ENCODE results near the gene LCE1F.

LCE1F gene

DNA sequence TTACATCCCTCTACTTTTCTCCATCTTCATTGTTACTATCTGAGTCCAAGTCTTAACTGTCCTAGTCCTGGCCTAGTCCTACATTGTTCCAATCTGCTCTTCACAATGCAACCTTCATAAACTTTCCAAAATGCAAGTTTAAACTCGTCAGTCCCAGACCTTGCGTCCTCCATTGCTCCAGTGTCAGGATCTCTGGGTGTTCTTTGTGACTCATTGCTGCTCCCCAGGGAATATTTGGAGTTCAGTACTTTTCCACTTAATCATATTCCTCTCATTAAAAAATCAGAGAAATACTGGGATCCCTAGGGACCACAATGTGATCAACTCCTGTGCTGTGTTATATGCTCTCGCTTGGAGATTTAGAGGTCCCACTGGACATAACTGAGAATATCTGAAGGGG is 35.1 kb upstream of the LCE1F start:
- Histone ChIP-seq H3K4me1 (ENCODE audit: insufficient read depth, poor library complexity, severe bottlenecking) (peaks cover 44% of the 10 kb centered on the region), H3K4me3 (ENCODE audit: severe bottlenecking) (no peak overlapping the region), H3K36me3 (ENCODE audit: low read depth) (no peaks in the 10 kb centered on the region), H3K9me3 (ENCODE audit: severe bottlenecking) (no peaks in the 10 kb centered on the region), H3K27ac (ENCODE audit: poor library complexity, severe bottlenecking) (peak overlapping the region; percentile 44), H3K27me3 (ENCODE audit: insufficient read depth, poor library complexity, severe bottlenecking) (no peaks in the 10 kb centered on the region)
- ATAC-seq (ENCODE audit: low read depth), result peak; percentile 37; the same call in 1 of the 3 replicates
- TF ChIP-seq CTCF (IDR thresholded peaks at IDR 0.05; ENCODE audit: poor library complexity, severe bottlenecking), result no peak
- DNase-seq (ENCODE audit: low spot score), result no peak

DNA sequence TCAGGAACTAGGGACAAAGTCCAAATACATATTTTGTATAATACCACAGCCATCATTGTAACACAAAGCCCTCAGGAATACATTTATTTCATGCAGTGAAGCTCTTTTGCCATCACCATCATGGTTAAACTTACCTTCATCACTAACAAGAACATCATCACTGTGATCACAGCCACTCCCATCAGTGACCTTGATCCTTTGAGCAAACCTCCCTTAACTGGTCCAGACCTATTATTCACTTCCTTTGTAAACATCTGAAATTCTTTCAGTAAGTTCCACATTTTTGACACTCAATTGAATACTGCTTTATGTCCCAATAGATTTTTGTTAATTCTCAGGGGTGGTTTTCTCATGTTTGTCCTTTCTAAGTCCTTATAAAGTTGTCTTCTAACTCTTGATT is 33.3 kb upstream of the LCE1F start:
- Histone ChIP-seq H3K27ac (ENCODE audit: poor library complexity, severe bottlenecking) (peak overlapping the region; percentile 67), H3K27me3 (ENCODE audit: insufficient read depth, poor library complexity, severe bottlenecking) (no peaks in the 10 kb centered on the region), H3K4me3 (ENCODE audit: severe bottlenecking) (no peak overlapping the region), H3K4me1 (ENCODE audit: insufficient read depth, poor library complexity, severe bottlenecking) (peaks cover 53% of the 10 kb centered on the region), H3K9me3 (ENCODE audit: severe bottlenecking) (no peaks in the 10 kb centered on the region), H3K36me3 (ENCODE audit: low read depth) (no peaks in the 10 kb centered on the region)
- ATAC-seq (ENCODE audit: low read depth), result no peak
- no peak for DNase-seq (ENCODE audit: low spot score)
- no peak for TF ChIP-seq CTCF (IDR thresholded peaks at IDR 0.05; ENCODE audit: poor library complexity, severe bottlenecking)

DNA sequence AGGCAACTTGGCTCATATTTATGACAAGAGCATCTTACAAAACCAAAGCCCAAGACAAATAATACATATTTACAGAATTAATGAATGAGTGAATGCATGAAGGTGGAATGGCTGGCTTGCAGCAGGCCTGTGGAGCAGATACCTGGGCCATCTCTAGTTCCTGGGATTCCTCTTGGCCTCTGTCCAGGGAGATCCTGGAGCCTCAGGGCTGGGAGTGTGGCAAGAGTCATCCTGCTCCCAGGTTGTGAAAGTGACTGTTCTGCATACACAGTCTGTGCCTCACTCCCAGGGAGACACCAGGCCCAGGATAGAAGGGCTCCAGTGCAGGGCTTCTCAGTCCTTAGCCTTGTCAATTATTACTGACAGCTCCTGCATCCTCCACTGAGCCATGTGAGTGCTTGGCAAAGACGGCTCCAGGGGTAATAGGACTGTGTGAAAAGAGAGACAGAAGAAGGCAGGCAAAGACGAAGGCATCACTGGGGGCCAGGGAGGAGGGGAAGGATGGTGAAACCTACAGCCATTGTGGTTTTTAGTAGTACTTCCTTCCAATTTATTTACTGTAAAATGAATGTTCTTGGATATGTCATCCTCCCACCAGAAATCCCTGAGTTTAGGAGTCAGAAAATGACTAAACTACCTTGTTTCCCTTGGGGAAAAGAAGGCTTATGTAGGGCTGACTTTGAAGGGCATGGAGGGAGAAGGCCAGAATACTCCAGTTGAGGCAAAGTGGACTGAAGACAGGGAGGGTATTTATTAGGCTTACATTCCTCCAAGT is 31.4 kb upstream of the LCE1F start:
- DNase-seq (ENCODE audit: low spot score), result peak; percentile 85
- peaks cover 53% of the 10 kb centered on the region for H3K4me1 ChIP-seq (ENCODE audit: insufficient read depth, poor library complexity, severe bottlenecking)
- no peak for TF ChIP-seq CTCF (IDR thresholded peaks at IDR 0.05; ENCODE audit: poor library complexity, severe bottlenecking)
- H3K36me3 ChIP-seq (ENCODE audit: low read depth), result no peaks in the 10 kb centered on the region
- no peaks in the 10 kb centered on the region for H3K27me3 ChIP-seq (ENCODE audit: insufficient read depth, poor library complexity, severe bottlenecking)
- no peaks in the 10 kb centered on the region for H3K9me3 ChIP-seq (ENCODE audit: severe bottlenecking)
- H3K27ac ChIP-seq (ENCODE audit: poor library complexity, severe bottlenecking), result peak overlapping the region; percentile 67
- H3K4me3 ChIP-seq (ENCODE audit: severe bottlenecking), result no peak overlapping the region
- peak; percentile 92 for ATAC-seq (ENCODE audit: low read depth)

- H3K27me3 ChIP-seq (ENCODE audit: insufficient read depth, poor library complexity, severe bottlenecking), result no peaks in the 10 kb centered on the region
- H3K27ac ChIP-seq (ENCODE audit: poor library complexity, severe bottlenecking), result peak overlapping the region; percentile 67
- peak; percentile 40 for TF ChIP-seq CTCF (IDR thresholded peaks at IDR 0.05; ENCODE audit: poor library complexity, severe bottlenecking)
- peak; percentile 65 for ATAC-seq (ENCODE audit: low read depth)
- peaks cover 42% of the 10 kb centered on the region for H3K4me1 ChIP-seq (ENCODE audit: insufficient read depth, poor library complexity, severe bottlenecking)
- H3K36me3 ChIP-seq (ENCODE audit: low read depth), result no peaks in the 10 kb centered on the region
- no peak overlapping the region for H3K4me3 ChIP-seq (ENCODE audit: severe bottlenecking)
- H3K9me3 ChIP-seq (ENCODE audit: severe bottlenecking), result no peaks in the 10 kb centered on the region
- no peak for DNase-seq (ENCODE audit: low spot score)
Measured at GRCh38 chr1:152745289-152745704, 29.6 kb upstream of the LCE1F start.

Data from RWPE2 (cell line).